ENCODE data around the gene ATAD3A.

ATAD3A gene

DNA sequence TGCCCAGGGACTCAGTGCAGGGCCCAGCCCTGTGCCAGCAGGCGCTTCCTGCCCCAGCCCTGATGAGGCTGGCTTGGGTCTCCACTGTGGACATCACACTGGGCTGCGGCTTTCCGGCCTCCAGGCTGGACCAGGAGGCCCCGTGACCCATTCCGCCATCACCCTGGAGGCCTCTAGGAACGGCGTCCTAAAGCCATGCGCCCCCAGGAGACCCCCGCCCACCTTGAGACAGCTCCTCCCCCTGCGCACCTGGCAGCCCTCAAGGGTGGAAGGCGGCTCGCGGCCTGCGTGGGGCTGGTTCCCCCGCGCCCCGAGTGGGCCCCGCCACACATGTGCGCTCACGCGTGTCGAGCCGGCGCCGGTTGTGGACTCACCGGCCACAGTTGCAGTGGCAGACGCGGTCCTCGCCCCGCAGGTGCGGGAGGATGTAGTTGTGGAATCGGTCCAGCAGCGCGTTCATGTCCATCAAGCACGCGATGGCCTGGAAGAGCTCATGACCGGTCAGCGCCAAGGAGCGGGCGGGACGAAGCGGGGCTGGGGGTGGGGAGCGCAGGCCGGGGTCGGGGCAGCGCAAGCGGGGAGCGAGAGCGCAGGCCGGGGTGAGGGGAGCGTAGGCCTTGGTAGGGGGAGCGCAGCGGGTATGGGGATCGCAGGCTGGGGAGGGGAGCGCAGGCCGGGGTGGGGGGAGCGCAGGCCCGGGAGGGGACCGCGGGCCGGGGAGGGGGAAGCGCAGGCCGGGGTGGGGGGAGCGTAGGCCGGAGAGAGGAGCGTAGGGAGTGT, 27.5 kb downstream of the ATAD3A start:
- no peak for DNase-seq (ENCODE audit: low read depth in 2 of 2)

DNA sequence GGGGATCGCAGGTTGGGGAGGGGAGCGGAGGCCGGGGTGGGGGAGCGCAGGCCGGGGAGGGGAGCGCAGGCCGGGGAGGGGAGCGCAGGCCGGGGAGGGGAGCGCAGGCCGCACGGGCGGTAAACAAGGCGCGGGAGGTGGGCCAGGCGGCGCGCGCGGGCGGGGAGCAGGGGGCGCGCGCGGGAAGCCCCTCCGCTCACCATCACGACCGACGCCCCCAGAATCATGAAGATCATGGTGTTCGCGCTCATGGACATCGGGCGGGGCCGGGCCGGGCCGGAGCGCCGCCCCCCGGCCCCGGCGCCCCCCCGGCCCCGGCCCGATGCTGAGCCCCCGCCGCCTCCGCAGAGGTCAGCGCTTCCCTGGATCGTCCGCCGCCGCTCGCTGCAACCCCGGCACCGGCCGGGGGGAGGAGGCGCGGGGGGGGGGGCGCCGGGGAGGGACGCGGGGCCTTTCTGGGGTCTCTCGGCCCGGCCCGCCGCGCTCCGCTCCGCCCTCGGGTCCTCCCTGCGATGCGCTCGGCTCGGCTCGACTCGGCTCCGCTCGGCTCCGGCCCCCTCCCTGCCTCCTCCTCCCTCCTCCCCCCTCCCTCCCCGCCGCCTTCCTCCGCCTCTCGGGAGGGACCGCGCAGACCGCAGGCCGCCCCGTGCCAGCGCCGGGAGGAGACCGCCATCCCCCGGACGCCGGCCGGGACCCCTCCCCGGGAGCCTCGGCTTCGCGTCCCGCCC, 28.3 kb downstream of the ATAD3A start, which contains the start of gene TMEM240:
TSS of gene TMEM240 (minus strand) at position 535 of the 728 bp plus-strand sequence. CDS start at position 257, 278 bp downstream.
- DNase-seq (ENCODE audit: low read depth in 2 of 2): peak in 1 of 2 donors; percentile 14

GRCh38 chr1:1540818-1541628, 29.1 kb downstream of the ATAD3A start:
- no peak for DNase-seq (ENCODE audit: low read depth in 2 of 2)

DNA sequence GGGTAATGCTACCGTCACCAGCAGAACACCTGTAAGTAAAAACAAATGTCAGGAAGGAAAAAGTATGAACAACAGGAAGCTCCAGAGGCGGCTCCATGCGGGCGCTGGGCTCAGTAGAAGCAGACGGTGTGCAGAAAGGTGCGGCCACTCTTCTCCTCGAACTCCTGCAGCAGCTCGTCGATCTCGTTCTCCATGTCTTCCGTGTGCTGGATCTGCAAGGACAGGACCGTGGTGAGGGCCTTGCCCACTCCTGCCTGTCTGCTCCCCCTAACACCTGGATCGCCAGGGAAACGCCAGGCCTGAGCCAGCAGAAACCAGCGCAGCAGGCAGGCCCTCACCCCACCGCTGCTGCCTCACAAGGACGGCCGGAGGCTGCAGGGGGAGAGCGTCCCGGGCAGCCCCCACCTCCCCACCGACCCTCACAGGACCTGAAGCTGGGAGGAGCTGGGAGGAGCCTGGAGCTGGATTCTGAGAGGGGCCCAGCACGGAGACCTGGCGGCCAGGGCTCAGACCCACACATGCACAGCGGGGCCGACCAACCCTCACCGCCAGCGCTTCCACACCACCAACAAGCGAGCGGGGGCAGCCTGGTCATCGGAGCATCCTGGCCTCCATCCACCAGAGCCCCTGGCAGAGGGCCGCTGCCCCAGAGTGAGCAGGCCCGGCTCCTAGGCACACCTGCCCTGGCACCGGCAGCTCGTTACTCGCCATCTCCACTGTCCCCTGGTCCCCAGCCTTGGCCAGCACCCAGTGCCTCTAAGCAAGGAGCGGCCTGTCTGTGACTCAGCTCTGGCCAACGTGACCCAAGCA, 30.2 kb downstream of the ATAD3A start:
- no peak for DNase-seq (ENCODE audit: low read depth in 2 of 2)

GRCh38 chr1:1542766-1543705, 31.1 kb downstream of the ATAD3A start:
- DNase-seq (ENCODE audit: low read depth in 2 of 2): no peak

- no peak for DNase-seq (ENCODE audit: low read depth in 2 of 2)
Observed at GRCh38 chr1:1543706-1544099, 31.7 kb downstream of the ATAD3A start.

- DNase-seq (ENCODE audit: low read depth in 2 of 2): no peak
Observed at GRCh38 chr1:1544544-1544943, 32.6 kb downstream of the ATAD3A start.

GRCh38 chr1:1545946-1546737, 34.2 kb downstream of the ATAD3A start:
- DNase-seq (ENCODE audit: low read depth in 2 of 2): no peak

DNA sequence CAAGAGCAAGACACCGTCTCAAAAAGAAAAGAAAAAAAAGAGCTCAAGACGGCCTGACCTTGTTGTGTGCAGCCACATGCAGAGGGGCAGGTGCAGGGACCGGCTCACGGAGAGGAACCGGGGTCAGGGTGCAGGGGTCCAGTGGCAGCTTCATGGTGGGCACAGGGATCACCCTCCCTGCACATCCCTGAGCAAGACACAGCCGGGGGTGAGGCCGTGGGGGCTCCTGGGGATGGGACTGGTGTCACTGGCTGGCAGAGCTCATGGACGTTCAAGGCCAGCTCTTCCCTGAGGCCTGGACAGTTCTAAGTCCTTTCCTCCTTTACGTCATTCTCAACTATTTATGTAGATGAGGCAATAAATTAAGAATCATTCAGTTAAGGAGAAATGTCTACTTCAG, 35.0 kb downstream of the ATAD3A start:
- no peak for DNase-seq (ENCODE audit: low read depth in 2 of 2)

DNA sequence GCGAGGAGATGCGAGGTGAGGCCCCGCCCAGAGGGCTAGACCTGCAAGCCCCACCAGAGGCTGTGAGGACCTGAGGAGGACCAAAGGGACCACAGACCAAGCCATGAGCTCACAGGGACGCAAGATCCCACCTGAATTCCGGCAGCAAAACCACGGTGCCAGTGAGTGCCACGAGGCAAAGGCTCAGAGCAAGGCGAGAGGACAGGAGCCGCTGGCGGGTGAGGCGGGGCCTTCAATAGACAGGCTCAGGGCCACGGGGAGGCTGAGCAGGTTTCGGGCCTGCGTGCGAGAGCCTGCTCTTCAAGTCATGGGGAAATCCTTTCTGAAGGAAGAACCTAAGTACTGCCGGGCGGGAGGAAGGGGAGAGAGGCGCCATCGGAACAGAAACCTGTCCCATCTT, 35.5 kb downstream of the ATAD3A start:
- no peak for DNase-seq (ENCODE audit: low read depth in 2 of 2)

DNA sequence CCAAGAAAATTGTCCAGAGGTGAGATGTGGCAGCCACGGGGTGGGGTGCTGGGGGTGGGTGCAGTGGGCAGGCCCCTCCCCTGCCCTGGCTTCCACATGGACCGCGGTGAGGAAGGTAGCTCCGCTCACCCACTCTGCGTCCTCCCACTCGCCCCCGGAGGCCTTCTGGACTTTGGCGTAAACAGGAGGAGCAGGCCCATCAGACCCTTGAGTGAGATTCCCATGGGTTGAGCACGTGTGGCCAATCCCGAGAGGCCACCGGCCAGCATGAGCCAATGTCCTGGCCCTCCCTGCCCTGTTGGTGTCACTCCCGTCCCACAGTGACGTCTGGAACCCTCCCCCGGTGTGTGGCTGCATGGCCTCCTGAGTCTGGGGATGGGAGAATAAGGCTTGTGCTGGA, 36.6 kb downstream of the ATAD3A start:
- DNase-seq (ENCODE audit: low read depth in 2 of 2): no peak

DNA sequence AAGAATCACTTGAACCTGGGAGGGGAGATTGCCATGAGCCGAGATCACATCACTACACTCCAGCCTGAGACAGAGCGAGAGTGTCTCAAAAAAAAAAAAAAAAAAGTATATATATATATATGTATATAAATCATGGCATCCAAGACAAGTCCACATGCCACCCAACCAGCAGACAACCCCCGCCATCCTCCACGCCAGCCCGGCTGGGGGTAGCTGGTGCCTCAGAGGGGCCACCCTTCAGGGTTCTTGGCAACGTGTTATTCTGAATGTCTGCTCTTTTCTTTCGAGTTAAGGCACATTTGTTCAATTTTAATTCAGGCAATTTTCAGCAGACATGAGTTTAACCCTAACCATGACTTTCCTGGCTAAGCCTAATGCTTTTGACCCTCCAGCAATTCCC, 38.1 kb downstream of the ATAD3A start:
- no peak for DNase-seq (ENCODE audit: low read depth in 2 of 2)

DNA sequence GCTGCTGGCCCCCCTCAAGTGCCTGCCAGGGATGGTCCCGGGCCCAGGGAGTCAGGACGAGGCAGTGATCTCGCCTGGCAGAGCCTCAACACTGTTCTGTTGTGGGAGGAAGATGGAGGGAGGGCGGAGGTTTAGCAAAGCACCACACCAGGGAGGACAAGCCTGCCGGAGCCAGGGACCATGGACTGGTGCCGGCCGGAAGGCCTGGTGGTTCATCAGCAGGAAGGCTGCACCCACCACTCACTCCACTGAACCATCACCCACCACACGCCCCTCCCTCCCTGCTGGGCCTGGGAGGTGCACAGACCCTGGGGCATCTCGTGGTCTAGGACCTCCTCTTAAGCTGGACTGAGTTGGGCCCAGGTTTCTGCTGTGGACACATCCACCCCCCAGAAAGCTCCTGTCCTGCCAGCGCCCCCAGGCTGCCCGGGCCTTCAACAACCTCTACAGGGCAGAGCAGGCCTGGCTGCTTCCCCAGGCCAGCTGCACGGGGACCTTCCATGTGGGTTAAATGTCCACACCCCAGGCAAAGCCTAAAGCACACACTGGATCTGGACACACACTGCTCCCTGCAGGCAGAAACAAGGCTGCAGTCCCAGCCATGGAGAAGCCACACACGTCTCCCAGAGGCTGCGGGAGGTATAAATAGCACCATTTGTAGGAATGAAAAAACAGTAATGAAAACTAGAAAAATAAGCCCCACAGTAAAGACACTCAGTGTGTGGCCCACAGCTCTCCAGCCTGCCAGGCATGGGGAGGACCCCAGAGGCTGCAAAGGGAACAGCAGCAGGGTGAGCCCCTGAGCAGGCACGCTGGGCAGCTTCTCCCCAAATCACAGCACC, 38.9 kb downstream of the ATAD3A start:
- no peak for DNase-seq (ENCODE audit: low read depth in 2 of 2)

DNA sequence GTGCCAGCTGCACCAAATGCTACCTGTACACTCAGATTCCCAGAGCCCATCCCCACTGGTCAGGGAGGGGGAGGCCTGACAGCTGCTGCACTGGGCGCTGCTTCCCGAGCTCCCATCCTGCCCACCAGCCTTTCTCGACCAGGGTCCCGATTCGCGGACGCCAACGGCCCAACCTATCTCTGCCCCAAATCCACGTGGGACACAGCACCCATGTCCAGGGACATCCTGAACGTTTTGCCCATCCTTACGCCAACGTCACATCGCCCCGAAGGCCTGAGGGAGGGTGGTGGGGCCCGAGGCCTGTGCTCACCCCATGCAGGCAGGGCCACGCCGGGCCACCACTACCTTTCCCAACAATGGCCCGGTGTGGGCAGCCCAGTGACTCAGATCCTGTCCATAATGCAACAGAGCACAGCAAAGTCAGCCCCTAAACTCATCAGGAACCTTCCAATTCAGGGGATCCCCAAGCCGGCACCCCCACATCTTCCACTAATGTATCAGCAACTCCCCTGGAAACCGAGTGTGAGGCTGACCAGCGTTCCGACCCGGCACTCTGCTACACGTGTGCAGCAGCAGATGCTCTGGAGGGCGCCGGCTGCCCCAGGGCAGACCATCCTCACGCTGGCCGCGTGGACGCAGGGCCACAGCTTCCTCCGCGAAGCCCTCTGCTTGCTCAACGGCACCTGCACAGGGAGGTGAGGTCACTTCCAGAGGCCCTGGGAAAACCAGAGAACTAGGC, 39.7 kb downstream of the ATAD3A start:
- DNase-seq (ENCODE audit: low read depth in 2 of 2): no peak

- no peak for DNase-seq (ENCODE audit: low read depth in 2 of 2)
Observed at GRCh38 chr1:1552263-1552639, 40.3 kb downstream of the ATAD3A start.

GRCh38 chr1:1553821-1554494, 42.0 kb downstream of the ATAD3A start:
- no peak for DNase-seq (ENCODE audit: low read depth in 2 of 2)

- no peak for DNase-seq (ENCODE audit: low read depth in 2 of 2)
Observed at GRCh38 chr1:1554550-1554925, 42.6 kb downstream of the ATAD3A start.

All from stimulated activated CD8-positive, alpha-beta memory T cell treated with anti-CD3 and anti-CD28 coated beads, Interleukin-15, amount 100 ng/mL, for 4 hours (primary cell).